Small intestine (tissue), 7 donors: Measurements from ENCODE around the gene KCNJ6. TPM values are rescaled to one million over a fixed set of nuclear protein-coding genes. Genes with fewer than 3 reads are reported as not detected.

Source experiments
- DNase-seq, 2 donors: peaks; one replicate each; pipeline versions ENCODE4 v3.0.0 to v3.0.0-alpha.2; 2013
- FAIRE-seq: peaks from 2 replicates; lab custom pipeline; 2012; peaks lifted over from hg19 to GRCh38; lab: Jason Lieb, UNC
- H3K27ac ChIP-seq, 3 donors: one replicate each; pipeline ENCODE4 v1.5.1; 2013; ENCODE audit warnings: low read length in 2 of 3, mild to moderate bottlenecking in 2 of 3, control low read depth in 1 of 3, inconsistent platforms in 1 of 3, low read depth in 1 of 3, moderate library complexity in 1 of 3
- H3K27me3 ChIP-seq, 3 donors: one replicate each; pipeline ENCODE4 v1.6.1; 2013; ENCODE audit warnings: low read length in 3 of 3, inconsistent platforms in 1 of 3; ENCODE audit not compliant: control insufficient read depth in 3 of 3, insufficient read depth in 3 of 3
- H3K36me3 ChIP-seq, 3 donors: one replicate each; pipeline ENCODE4 v1.6.1; 2013; ENCODE audit warnings: low read length in 3 of 3, inconsistent platforms in 1 of 3, low read depth in 1 of 3, mild to moderate bottlenecking in 1 of 3, moderate library complexity in 1 of 3; ENCODE audit not compliant: control insufficient read depth in 3 of 3, insufficient read depth in 2 of 3
- H3K4me1 ChIP-seq, 3 donors: one replicate each; pipeline ENCODE4 v1.6.1; 2013; ENCODE audit warnings: low read length in 2 of 3, inconsistent platforms in 1 of 3, low read depth in 1 of 3, mild to moderate bottlenecking in 1 of 3, moderate library complexity in 1 of 3; ENCODE audit not compliant: control insufficient read depth in 3 of 3, insufficient read depth in 2 of 3
- H3K4me3 ChIP-seq, 3 donors: one replicate each; pipeline ENCODE4 v1.5.1; 2013; ENCODE audit warnings: low read length in 3 of 3, control low read depth in 1 of 3, inconsistent platforms in 1 of 3, low read depth in 1 of 3, mild to moderate bottlenecking in 1 of 3, moderate library complexity in 1 of 3
- H3K9me3 ChIP-seq, 2 donors: one replicate each; pipeline ENCODE4 v1.6.1; 2013; ENCODE audit warnings: low read depth in 1 of 2, low read length in 1 of 2; ENCODE audit not compliant: control insufficient read depth in 2 of 2, insufficient read depth in 1 of 2
- WGBS, 3 donors: extraction: QIAGEN DNeasy Blood & Tissue Kit; methylation state at CpG; one replicate each; pipeline ENCODE4 v1.1.7; 2013; 5-methylcytosine and 5-hydroxymethylcytosine counted together
- polyA plus RNA-seq, 4 donors: library from polyadenylated mRNA; stranded (reverse) in 3 of 4; unstranded in 1 of 4; fragments of 200-250 nt in 3 of 4; fragments of 120-200 nt in 1 of 4; gene quantifications; one replicate each; pipeline versions ENCODE4 v1.2.1 to v1.2.3, GENCODE V29; 2013
- donor health status: healthy with polysubstance abuse.
- donor health status: control.
- donor health status: control.
- donor health status: Bipolar disorder and iron deficiency.
- donor health status: healthy.

KCNJ6 gene
- polyA plus RNA-seq, 4 donors = under 0.01 to 0.24 (median 0.03) TPM; not detected in 1

- FAIRE-seq = no peak
- WGBS, 3 donors = 89 to 93% (median 90%) methylated on average over 8 of the region's 8 CpGs
- no peaks in the 10 kb centered on the region for H3K36me3 ChIP-seq
- no peak overlapping the region for H3K27ac ChIP-seq
- H3K4me3 ChIP-seq = no peak overlapping the region
- peaks cover 0 to 18% of the 10 kb centered on the region in 2 donors for H3K9me3 ChIP-seq
- H3K4me1 ChIP-seq = peaks cover 2 to 6% (median 3%) of the 10 kb centered on the region in 3 donors
- H3K27me3 ChIP-seq = no peaks in the 10 kb centered on the region
- DNase-seq = no peak
These were observed 357.5 kb downstream of the KCNJ6 start for GRCh38 chr21:37558676-37559211.
